ENCODE data around the gene LAPTM5. TPM values are rescaled to one million over a fixed set of nuclear protein-coding genes. Genes with fewer than 3 reads are reported as not detected.

LAPTM5 gene
- total and polyA plus RNA-seq, 10 of the 15 experiments (the other 5 are each of a cell fraction or from before 2014, with no cell fraction given), result 24.1 to 1,034 (median 687) TPM

- no peak for FAIRE-seq
- Histone ChIP-seq H4K20me1 (ENCODE audit: control insufficient read depth, insufficient read depth) (no peaks in the 10 kb centered on the region), H3K27me3 (replicated peaks in 1 of 2; ENCODE audit: control insufficient read depth in 2 of 2, insufficient read depth in 2 of 2, low read length in 1 of 2) (no peaks in the 10 kb centered on the region), H3K4me1 (ENCODE audit: control insufficient read depth, insufficient read depth, low read length) (peaks cover 21% of the 10 kb centered on the region), H3K36me3 (ENCODE audit: control insufficient read depth in 2 of 2, insufficient read depth in 2 of 2, low read length in 1 of 2) (no peaks in the 10 kb centered on the region), H3K9me3 (replicated peaks; ENCODE audit: control insufficient read depth, insufficient read depth, low read length) (no peaks in the 10 kb centered on the region), H3K9ac (ENCODE audit: control insufficient read depth, insufficient read depth, low read length) (no peak overlapping the region), H3K79me2 (ENCODE audit: control insufficient read depth, insufficient read depth, low read length) (no peaks in the 10 kb centered on the region; the same call in none of the 2 replicates), H3K4me2 (ENCODE audit: control insufficient read depth, insufficient read depth) (no peak overlapping the region), H3K27ac (ENCODE audit: control insufficient read depth, insufficient read depth) (no peak overlapping the region), H2AFZ (ENCODE audit: control insufficient read depth, low read depth, low read length) (no peak overlapping the region), H3K4me3 (no peak overlapping the region)
- TF ChIP-seq SMAD1 (IDR thresholded peaks at IDR 0.05; ENCODE audit: low read depth, partially characterized antibody) (no peak), CREM (IDR thresholded peaks at IDR 0.05; ENCODE audit: low read depth) (no peak), ZNF24 (IDR thresholded peaks at IDR 0.05) (no peak), NFYA (IDR thresholded peaks at IDR 0.05; ENCODE audit: borderline replicate concordance, low read depth, low read length) (no peak), WRNIP1 (IDR thresholded peaks at IDR 0.05; ENCODE audit: borderline replicate concordance, low read depth, low read length) (no peak), TCF12 (IDR thresholded peaks at IDR 0.05; ENCODE audit: low read depth, low read length) (no peak), NR2C1 (IDR thresholded peaks at IDR 0.05) (no peak), BRCA1 (IDR thresholded peaks at IDR 0.05; ENCODE audit: low read depth, low read length) (no peak), CHD4 (IDR thresholded peaks at IDR 0.05) (no peak), KDM1A (IDR thresholded peaks at IDR 0.05; ENCODE audit: borderline replicate concordance) (no peak), ETV6 (conservative IDR thresholded peaks at IDR 0.05 in 1 of 2, IDR thresholded peaks at IDR 0.05 in 1 of 2; ENCODE audit: borderline replicate concordance in 1 of 2, low read depth in 1 of 2) (no peak), KLF5 (IDR thresholded peaks at IDR 0.05; ENCODE audit: partially characterized antibody) (no peak), SRF (IDR thresholded peaks at IDR 0.05; ENCODE audit: low read depth in 2 of 2, low read length in 2 of 2) (no peak)
- TF ChIP-seq, protein P1, sequence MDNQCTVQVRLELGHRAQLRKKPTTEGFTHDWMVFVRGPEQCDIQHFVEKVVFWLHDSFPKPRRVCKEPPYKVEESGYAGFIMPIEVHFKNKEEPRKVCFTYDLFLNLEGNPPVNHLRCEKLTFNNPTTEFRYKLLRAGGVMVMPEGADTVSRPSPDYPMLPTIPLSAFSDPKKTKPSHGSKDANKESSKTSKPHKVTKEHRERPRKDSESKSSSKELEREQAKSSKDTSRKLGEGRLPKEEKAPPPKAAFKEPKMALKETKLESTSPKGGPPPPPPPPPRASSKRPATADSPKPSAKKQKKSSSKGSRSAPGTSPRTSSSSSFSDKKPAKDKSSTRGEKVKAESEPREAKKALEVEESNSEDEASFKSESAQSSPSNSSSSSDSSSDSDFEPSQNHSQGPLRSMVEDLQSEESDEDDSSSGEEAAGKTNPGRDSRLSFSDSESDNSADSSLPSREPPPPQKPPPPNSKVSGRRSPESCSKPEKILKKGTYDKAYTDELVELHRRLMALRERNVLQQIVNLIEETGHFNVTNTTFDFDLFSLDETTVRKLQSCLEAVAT (IDR thresholded peaks at IDR 0.05), result no peak
- TF ChIP-seq, protein P2, sequence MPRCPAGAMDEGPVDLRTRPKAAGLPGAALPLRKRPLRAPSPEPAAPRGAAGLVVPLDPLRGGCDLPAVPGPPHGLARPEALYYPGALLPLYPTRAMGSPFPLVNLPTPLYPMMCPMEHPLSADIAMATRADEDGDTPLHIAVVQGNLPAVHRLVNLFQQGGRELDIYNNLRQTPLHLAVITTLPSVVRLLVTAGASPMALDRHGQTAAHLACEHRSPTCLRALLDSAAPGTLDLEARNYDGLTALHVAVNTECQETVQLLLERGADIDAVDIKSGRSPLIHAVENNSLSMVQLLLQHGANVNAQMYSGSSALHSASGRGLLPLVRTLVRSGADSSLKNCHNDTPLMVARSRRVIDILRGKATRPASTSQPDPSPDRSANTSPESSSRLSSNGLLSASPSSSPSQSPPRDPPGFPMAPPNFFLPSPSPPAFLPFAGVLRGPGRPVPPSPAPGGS (IDR thresholded peaks at IDR 0.05; ENCODE audit: borderline replicate concordance, insufficient read depth, low read depth, low read length, poor library complexity, severe bottlenecking), result no peak
- 62% methylated on average over 10 of the region's 10 CpGs for WGBS (ENCODE audit: insufficient coverage, insufficient replicate concordance, low lambda C conversion rate, missing lambda C conversion rate)
- CTCF ChIA-PET, result interaction anchor here (0.6 to 11.7 kb wide), 18 partner anchors 9 to 147 kb away, joined by 3 to 516 read pairs (median 10); partner anchors contain the start of gene MATN1
- in situ Hi-C loops (cut with MboI), result no loop called here
- DNase-seq (ENCODE audit: low read depth, low spot score), result no peak
- SMC1A ChIA-PET (ENCODE audit: uncharacterized antibody, unreplicated experiment), result interaction anchor here (1.0 to 8.6 kb wide), 9 partner anchors 9 to 147 kb away, joined by 3 to 427 read pairs (median 7); partner anchors contain the start of genes LAPTM5 and MATN1
- RAD21 ChIA-PET (ENCODE audit: unreplicated experiment), result interaction anchor here (0.7 to 9.5 kb wide), 9 partner anchors 9 to 402 kb away, joined by 3 to 538 read pairs (median 6); partner anchors contain the start of gene MATN1
- intact Hi-C loops (cut with micrococcal nuclease; ENCODE audit: unreplicated experiment), result loop anchor here (1.0 to 5.0 kb wide), 2 partner anchors 129 to 145 kb away; no protein-coding TSS in a partner anchor
- POLR2A ChIA-PET, result interaction anchor here (1.7 to 3.7 kb wide), 2 partner anchors 26 to 63 kb away, joined by 3 to 18 read pairs; no protein-coding TSS in a partner anchor
- no peak for ATAC-seq
- no TSS peak for BruUV-seq (replicated peaks)
Observed at GRCh38 chr1:30781906-30782305, 24.3 kb upstream of the LAPTM5 start.

All from GM12878 (cell line).